Thyroid gland (tissue), 4 donors: ENCODE data around the gene SNX21.

Experiments
- POLR2A ChIP-seq, 2 donors: fragments of 450-650 bp; IDR thresholded peaks; one replicate each; pipeline ENCODE4 v1.6.1; 2017; ENCODE audit warnings: antibody characterized with exemption in 2 of 2, mild to moderate bottlenecking in 2 of 2, moderate library complexity in 1 of 2
- TF ChIP-seq, protein P1 (sequence below), 6 experiments: fragments of 200-600 bp in 3 of 6; fragments of 450-650 bp in 3 of 6; sonication (generic) in 3 of 6; IDR thresholded peaks; one replicate each; pipeline ENCODE4 v1.5.1; 2016 to 2019; ENCODE audit warnings: antibody characterized with exemption in 6 of 6, mild to moderate bottlenecking in 2 of 6, inconsistent platforms in 1 of 6, moderate library complexity in 1 of 6

DNA sequence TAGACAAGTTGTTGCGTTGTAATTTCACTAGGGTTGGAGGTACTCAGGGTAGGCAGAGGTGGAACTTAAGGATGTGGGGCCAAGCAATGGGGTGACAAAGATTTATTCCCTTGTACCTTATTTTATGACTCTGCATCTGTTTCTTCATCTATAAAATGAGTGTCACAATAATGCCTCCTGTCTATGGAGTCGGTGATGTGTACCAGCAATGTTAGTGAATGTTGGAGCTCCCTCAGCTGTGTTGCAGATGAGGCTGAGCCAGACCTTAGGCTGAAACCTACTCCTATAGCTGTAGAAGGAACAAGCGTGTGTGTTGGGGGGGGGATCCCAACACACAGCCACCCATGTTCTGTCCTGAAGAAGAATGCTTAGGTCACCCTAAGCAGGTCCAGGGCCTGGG is 16.6 kb upstream of the SNX21 start:
- TF ChIP-seq, protein P1, sequence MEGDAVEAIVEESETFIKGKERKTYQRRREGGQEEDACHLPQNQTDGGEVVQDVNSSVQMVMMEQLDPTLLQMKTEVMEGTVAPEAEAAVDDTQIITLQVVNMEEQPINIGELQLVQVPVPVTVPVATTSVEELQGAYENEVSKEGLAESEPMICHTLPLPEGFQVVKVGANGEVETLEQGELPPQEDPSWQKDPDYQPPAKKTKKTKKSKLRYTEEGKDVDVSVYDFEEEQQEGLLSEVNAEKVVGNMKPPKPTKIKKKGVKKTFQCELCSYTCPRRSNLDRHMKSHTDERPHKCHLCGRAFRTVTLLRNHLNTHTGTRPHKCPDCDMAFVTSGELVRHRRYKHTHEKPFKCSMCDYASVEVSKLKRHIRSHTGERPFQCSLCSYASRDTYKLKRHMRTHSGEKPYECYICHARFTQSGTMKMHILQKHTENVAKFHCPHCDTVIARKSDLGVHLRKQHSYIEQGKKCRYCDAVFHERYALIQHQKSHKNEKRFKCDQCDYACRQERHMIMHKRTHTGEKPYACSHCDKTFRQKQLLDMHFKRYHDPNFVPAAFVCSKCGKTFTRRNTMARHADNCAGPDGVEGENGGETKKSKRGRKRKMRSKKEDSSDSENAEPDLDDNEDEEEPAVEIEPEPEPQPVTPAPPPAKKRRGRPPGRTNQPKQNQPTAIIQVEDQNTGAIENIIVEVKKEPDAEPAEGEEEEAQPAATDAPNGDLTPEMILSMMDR (IDR thresholded peaks at IDR 0.05): no peak
- TF ChIP-seq POLR2A (IDR thresholded peaks at IDR 0.05): no peak
